Nephron progenitor cell (in vitro differentiated cells): ENCODE measurements around the gene CGB7.
"Not testable (repeated sequence)": the region's sequence is repeated elsewhere in the genome, so short reads cannot be mapped to it uniquely, and the experiment has no call there.

ENCODE experiments used
- DNase-seq: peaks from one replicate; pipeline ENCODE4 v3.0.0; 2021
- H3K27ac Mint-ChIP-seq: 2 replicates; pipeline ENCODE4 v1.8.0; 2021; ENCODE audit warnings: mild to moderate bottlenecking, moderate library complexity, mixed read lengths
- H3K27me3 Mint-ChIP-seq: 2 replicates; pipeline ENCODE4 v1.8.0; 2021; ENCODE audit warnings: mild to moderate bottlenecking, low read depth, mixed read lengths; ENCODE audit not compliant: poor library complexity
- H3K36me3 Mint-ChIP-seq: 2 replicates; pipeline ENCODE4 v1.8.0; 2021; ENCODE audit warnings: low read depth, mixed read lengths
- H3K4me1 Mint-ChIP-seq: 2 replicates; pipeline ENCODE4 v1.8.0; 2021; ENCODE audit warnings: mixed read lengths
- H3K4me3 Mint-ChIP-seq: 2 replicates; pipeline ENCODE4 v1.8.0; 2021; ENCODE audit warnings: mild to moderate bottlenecking, moderate library complexity, mixed read lengths
- H3K9me3 Mint-ChIP-seq: 2 replicates; pipeline ENCODE4 v1.8.0; 2021; ENCODE audit warnings: mild to moderate bottlenecking, moderate library complexity, mixed read lengths
- TF ChIP-seq, protein P1 (sequence below): fragments of 200-600 bp; sonication (generic); IDR thresholded peaks from 2 replicates; pipeline ENCODE4 v1.5.0; 2021; ENCODE audit warnings: antibody characterized with exemption

CGB7 gene

DNA sequence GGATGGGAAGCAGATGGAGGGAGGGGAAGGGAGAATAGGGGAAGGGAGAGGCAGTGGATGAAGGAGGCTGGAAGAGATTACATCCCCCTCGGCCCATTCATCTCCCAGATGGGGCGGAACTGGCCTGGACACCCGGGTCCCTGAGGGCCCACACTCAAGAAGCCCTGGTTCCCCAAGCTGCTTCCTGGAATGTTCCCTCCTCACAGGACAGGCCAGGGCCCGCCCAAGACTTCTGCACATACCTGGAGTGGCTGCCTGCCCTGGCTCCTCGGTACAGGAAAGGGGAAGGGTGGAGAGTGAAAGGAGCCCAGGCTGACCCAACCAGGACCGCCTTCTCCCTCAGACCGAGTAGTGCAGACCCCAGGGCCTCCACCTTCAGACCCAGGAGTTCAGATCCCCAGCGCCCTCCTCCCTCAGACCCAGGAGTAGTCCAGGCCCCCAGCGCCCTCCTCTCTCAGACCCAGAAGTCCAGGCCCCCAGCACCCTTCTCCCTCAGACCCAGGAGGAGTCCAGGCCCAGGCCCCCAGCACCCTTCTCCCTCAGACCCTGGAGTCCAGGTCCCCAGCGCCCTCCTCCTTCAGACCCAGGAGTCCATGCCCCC is 6.6 kb upstream of the CGB7 start:
- DNase-seq = no peak
- H3K4me3 Mint-ChIP-seq = peak overlapping the region; percentile 67
- TF ChIP-seq, protein P1, sequence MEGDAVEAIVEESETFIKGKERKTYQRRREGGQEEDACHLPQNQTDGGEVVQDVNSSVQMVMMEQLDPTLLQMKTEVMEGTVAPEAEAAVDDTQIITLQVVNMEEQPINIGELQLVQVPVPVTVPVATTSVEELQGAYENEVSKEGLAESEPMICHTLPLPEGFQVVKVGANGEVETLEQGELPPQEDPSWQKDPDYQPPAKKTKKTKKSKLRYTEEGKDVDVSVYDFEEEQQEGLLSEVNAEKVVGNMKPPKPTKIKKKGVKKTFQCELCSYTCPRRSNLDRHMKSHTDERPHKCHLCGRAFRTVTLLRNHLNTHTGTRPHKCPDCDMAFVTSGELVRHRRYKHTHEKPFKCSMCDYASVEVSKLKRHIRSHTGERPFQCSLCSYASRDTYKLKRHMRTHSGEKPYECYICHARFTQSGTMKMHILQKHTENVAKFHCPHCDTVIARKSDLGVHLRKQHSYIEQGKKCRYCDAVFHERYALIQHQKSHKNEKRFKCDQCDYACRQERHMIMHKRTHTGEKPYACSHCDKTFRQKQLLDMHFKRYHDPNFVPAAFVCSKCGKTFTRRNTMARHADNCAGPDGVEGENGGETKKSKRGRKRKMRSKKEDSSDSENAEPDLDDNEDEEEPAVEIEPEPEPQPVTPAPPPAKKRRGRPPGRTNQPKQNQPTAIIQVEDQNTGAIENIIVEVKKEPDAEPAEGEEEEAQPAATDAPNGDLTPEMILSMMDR = no peak
- peaks cover 32% of the 10 kb centered on the region for H3K27me3 Mint-ChIP-seq
- H3K36me3 Mint-ChIP-seq = peaks cover 2% of the 10 kb centered on the region
- no peak overlapping the region for H3K27ac Mint-ChIP-seq
- H3K4me1 Mint-ChIP-seq = peaks cover 66% of the 10 kb centered on the region
- peaks cover 7% of the 10 kb centered on the region for H3K9me3 Mint-ChIP-seq

DNA sequence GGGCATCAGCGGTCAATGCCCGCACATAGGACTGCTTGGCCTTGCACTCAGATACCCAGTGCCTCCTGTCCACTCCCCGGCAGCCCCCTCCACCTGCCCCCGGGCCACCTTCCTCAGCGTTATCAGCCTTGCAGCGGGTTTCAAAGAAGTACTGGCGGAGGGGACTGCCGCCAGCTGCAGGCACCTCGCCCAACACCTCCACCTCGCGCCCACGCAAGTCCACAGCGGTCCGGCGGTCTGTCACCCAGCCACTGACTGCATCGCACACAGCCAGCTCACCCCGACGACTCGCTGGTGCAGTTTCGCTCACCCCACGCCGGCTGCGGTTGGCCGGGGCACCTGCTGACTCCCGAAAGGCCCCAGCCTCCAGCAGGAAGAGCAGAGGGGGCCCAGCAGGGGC is 3.9 kb upstream of the CGB7 start:
- Mint-ChIP-seq H3K27ac (no peak overlapping the region), H3K4me1 (peaks cover 66% of the 10 kb centered on the region), H3K27me3 (peaks cover 42% of the 10 kb centered on the region), H3K36me3 (no peaks in the 10 kb centered on the region), H3K9me3 (no peaks in the 10 kb centered on the region), H3K4me3 (no peak overlapping the region)
- TF ChIP-seq, protein P1 = no peak
- DNase-seq = no peak

DNA sequence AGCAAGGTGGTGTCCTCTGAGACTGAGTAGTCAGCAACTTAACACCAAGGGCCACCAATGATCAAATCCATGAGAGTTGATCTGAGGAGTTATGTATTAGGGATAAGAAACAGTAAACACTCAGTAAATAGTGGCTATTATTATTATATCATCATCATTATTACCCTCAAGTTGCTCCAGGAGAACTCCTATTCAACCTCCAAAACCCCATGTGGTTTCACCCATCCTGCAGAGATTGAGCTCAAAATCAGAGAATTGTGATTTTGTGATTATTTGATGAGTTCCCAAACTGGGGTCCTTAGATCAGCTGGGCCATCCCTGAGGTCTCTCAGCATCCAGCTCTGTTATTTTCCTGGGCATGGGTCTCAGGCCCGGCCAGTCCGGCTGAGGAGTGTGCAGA is 3.5 kb upstream of the CGB7 start:
- Mint-ChIP-seq H3K27ac (no peak overlapping the region), H3K9me3 (no peaks in the 10 kb centered on the region), H3K36me3 (no peaks in the 10 kb centered on the region), H3K4me1 (peaks cover 62% of the 10 kb centered on the region), H3K4me3 (no peak overlapping the region), H3K27me3 (peaks cover 42% of the 10 kb centered on the region)
- TF ChIP-seq, protein P1 = no peak
- DNase-seq = no peak

DNA sequence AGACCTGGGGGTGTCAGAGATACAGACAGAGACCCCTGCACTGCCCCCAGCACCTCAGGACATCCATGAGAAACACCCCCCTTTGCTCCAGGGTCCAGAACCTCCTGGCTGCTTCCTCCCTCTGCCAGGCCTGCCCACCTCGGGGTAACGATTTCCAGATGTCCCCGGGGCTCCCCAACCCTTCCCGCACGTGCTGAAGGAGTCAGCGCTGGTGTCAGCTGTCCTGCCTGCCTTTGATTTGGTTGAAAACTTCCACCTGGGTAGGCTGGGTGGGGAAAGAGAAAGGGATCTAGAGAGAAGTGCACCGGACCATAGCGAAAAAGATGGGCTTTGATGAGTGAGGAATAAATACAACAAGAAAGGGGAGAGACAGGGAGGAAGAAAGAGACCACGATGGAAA is 1.5 kb upstream of the CGB7 start:
- H3K9me3 Mint-ChIP-seq = no peaks in the 10 kb centered on the region
- no peak overlapping the region for H3K4me3 Mint-ChIP-seq
- peaks cover 47% of the 10 kb centered on the region for H3K27me3 Mint-ChIP-seq

DNA sequence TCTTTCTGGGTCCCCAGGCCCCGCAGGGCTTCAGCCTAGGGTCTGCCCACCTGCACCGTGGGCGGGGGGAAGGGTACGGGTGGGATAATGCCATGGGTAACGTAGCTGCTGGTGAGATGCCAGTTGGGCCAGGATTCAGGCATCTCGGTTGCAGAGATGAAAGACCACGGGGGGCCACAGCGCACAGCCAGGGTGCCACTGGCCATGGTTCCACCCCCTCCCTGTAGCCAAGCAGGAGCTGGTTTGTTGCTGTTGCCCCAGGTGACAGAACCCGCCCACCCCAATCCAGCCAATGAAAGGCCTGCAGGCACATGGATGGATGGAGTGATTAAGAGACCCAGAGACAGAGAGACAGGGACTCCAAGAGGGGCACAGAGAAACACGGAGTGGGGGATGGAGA is 1.0 kb upstream of the CGB7 start:
- Mint-ChIP-seq H3K4me1 (peaks cover 43% of the 10 kb centered on the region), H3K27me3 (peaks cover 51% of the 10 kb centered on the region), H3K9me3 (no peaks in the 10 kb centered on the region), H3K4me3 (peak overlapping the region; percentile 72), H3K27ac (no peak overlapping the region), H3K36me3 (no peaks in the 10 kb centered on the region)
- TF ChIP-seq, protein P1 = no peak
- DNase-seq = no peak

More for the DNA sequence above, 1.5 kb upstream of the CGB7 start:
- no peak overlapping the region for H3K27ac Mint-ChIP-seq
- no peaks in the 10 kb centered on the region for H3K36me3 Mint-ChIP-seq
- TF ChIP-seq, protein P1 = no peak
- no peak for DNase-seq
- H3K4me1 Mint-ChIP-seq = peaks cover 48% of the 10 kb centered on the region

DNA sequence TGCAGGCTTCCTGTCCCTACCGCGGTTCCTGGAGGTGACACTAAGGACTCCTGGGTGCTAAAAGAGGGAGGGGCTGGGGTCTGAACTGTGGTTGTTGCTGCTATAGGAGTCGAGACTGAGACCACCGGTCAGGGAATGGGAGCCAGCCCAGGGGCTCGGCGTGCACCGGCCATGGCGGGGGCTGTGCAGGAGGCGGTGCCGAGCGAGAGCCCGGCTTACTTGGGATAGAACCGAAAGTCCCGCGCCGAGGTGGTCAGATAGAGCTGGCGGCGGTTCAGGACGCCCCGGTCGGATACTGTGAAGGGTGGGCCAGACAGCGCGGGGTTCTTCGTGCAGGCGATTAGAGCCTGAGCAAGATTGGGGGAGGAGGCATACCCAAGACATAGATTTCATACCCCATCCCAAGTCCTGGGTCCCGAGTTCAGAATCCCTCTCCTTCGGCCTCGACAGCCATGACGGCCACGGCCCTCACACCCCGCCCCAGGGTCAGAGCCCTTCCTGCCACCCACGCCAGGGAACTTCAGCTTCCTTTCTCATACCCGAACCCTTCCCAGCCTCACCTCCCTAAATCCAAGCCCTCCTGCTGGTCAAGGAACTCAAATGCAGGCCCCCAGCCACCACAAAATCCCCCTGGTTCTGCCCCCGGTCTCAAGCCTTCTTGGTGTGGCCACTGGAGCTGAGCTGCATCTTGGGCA is 500 bp downstream of the CGB7 start:
- peaks cover 38% of the 10 kb centered on the region for H3K4me1 Mint-ChIP-seq
- not testable (repeated sequence) for H3K27ac Mint-ChIP-seq, DNase-seq, H3K36me3 Mint-ChIP-seq, H3K9me3 Mint-ChIP-seq
- H3K27me3 Mint-ChIP-seq = peaks cover 47% of the 10 kb centered on the region
- peak overlapping the region; percentile 72 for H3K4me3 Mint-ChIP-seq
